SK-N-SH treated with all-trans-retinoic acid at 6 μM for 48 hours (cell line): ENCODE measurements around the gene TTC29.

Source experiments
- ATAC-seq: fragments of 200-7000 bp; cut with Tn5 transposase; 3 replicates; pipeline ENCODE4 v1.9.1; 2020; ENCODE audit warnings: mild to moderate bottlenecking, moderate library complexity
- ARNTL ChIP-seq: fragments of 450-650 bp; formaldehyde crosslinking; IDR thresholded peaks from 2 replicates; pipeline ENCODE4 v1.5.0; 2020; ENCODE audit warnings: low read depth, mild to moderate bottlenecking, moderate library complexity, borderline replicate concordance
- CSDC2 ChIP-seq: fragments of 250-450 bp; sonication (Bioruptor Pico); IDR thresholded peaks from 2 replicates; pipeline ENCODE4 v1.5.0; 2020; ENCODE audit warnings: mild to moderate bottlenecking, moderate library complexity
- ESRRG ChIP-seq: fragments of 250-450 bp; sonication (Bioruptor Pico); IDR thresholded peaks from 2 replicates; pipeline ENCODE4 v1.6.1; 2021; ENCODE audit warnings: mild to moderate bottlenecking
- GLIS3 ChIP-seq: fragments of 250-450 bp; sonication (Bioruptor Pico); IDR thresholded peaks from 2 replicates; pipeline ENCODE4 v1.5.0; 2020; ENCODE audit warnings: mild to moderate bottlenecking, moderate library complexity
- ISL1 ChIP-seq: fragments of 250-450 bp; sonication (Bioruptor Pico); IDR thresholded peaks from 2 replicates; pipeline ENCODE4 v2.1.2; 2022; ENCODE audit warnings: mild to moderate bottlenecking, moderate library complexity
- POU6F1 ChIP-seq: fragments of 250-450 bp; sonication (Bioruptor Pico); IDR thresholded peaks from 2 replicates; pipeline ENCODE4 v1.8.0; 2021; ENCODE audit warnings: low read depth, mild to moderate bottlenecking, moderate library complexity, borderline replicate concordance
- PPARA ChIP-seq: fragments of 250-450 bp; sonication (Bioruptor Pico); IDR thresholded peaks from 2 replicates; pipeline ENCODE4 v1.5.0; 2020; ENCODE audit warnings: mild to moderate bottlenecking, borderline replicate concordance
- RARB ChIP-seq: fragments of 250-450 bp; sonication (Bioruptor Pico); IDR thresholded peaks from 2 replicates; pipeline ENCODE4 v1.8.0; 2021; ENCODE audit warnings: mild to moderate bottlenecking, moderate library complexity
- SNAI2 ChIP-seq: fragments of 250-450 bp; sonication (Bioruptor Pico); IDR thresholded peaks from 2 replicates; pipeline ENCODE4 v1.5.0; 2020; ENCODE audit warnings: mild to moderate bottlenecking, moderate library complexity
- TOX ChIP-seq: fragments of 250-450 bp; sonication (Bioruptor Pico); IDR thresholded peaks from 2 replicates; pipeline ENCODE4 v1.8.0; 2021; ENCODE audit warnings: mild to moderate bottlenecking, moderate library complexity, borderline replicate concordance
- TSHZ2 ChIP-seq: fragments of 250-450 bp; sonication (Bioruptor Pico); IDR thresholded peaks from 2 replicates; pipeline ENCODE4 v1.5.0; 2020; ENCODE audit warnings: mild to moderate bottlenecking, moderate library complexity
- ZC3H10 ChIP-seq: fragments of 250-450 bp; sonication (Bioruptor Pico); IDR thresholded peaks from 2 replicates; pipeline ENCODE4 v1.5.1; 2021; ENCODE audit warnings: mild to moderate bottlenecking, moderate library complexity
- ZFP30 ChIP-seq: fragments of 450-650 bp; formaldehyde crosslinking; IDR thresholded peaks from 2 replicates; pipeline ENCODE4 v1.5.0; 2022; ENCODE audit warnings: mild to moderate bottlenecking, moderate library complexity
- ZNF565 ChIP-seq: fragments of 450-650 bp; formaldehyde crosslinking; conservative IDR thresholded peaks from 2 replicates; pipeline ENCODE4 v1.5.0; 2020; ENCODE audit warnings: low read depth, mild to moderate bottlenecking, moderate library complexity
- ZNF70 ChIP-seq: fragments of 450-650 bp; formaldehyde crosslinking; IDR thresholded peaks from 2 replicates; pipeline ENCODE4 v1.5.0; 2020; ENCODE audit warnings: mild to moderate bottlenecking, moderate library complexity
- ZNF8 ChIP-seq: fragments of 450-650 bp; formaldehyde crosslinking; IDR thresholded peaks from 2 replicates; pipeline ENCODE4 v1.5.0; 2020; ENCODE audit warnings: mild to moderate bottlenecking, moderate library complexity
- TF ChIP-seq, protein P1 (sequence below): fragments of 250-450 bp; sonication (Bioruptor Pico); IDR thresholded peaks from 2 replicates; pipeline ENCODE4 v1.5.1; 2021; ENCODE audit warnings: mild to moderate bottlenecking, moderate library complexity
- TF ChIP-seq, protein P2 (sequence below): fragments of 250-450 bp; sonication (Bioruptor Pico); IDR thresholded peaks from 2 replicates; pipeline ENCODE4 v1.5.1; 2020; ENCODE audit warnings: low read depth, mild to moderate bottlenecking, moderate library complexity

The TTC29 gene

GRCh38 chr4:146975527-146975926 lies 29.9 kb upstream of the TTC29 start (continued):
- TF ChIP-seq TSHZ2 (CRISPR knock-in tag): no peak
- TF ChIP-seq, all 23 proteins: peak for 0

- TF ChIP-seq TSHZ2 (CRISPR knock-in tag) (no peak), GLIS3 (CRISPR knock-in tag) (no peak), ZFP30 (CRISPR knock-in tag) (no peak), PPARA (CRISPR knock-in tag) (no peak), ARNTL (CRISPR knock-in tag) (no peak)
- TF ChIP-seq, all 23 proteins: peak for 0
- ATAC-seq: no peak
These were observed 29.4 kb upstream of the TTC29 start for GRCh38 chr4:146975036-146975435.

DNA sequence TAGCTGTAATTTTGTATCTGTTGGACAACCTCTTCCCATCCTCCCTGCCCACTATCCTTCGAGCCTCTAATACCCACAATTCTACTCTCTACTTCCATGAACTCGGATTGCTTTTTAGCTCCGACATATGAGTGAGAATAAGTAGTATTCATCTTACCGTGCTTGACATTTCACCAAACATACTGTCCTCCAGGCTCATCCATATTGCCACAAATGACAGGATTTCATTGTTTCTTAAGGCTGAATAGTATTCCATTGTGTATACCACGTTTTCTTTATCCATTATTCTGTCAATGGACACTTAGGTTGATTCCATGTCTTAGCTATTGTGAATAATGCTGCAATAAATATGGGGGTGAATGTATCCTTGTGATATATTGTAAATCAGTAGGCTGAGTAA lies 26.4 kb upstream of the TTC29 start:
- TF ChIP-seq, protein P1, sequence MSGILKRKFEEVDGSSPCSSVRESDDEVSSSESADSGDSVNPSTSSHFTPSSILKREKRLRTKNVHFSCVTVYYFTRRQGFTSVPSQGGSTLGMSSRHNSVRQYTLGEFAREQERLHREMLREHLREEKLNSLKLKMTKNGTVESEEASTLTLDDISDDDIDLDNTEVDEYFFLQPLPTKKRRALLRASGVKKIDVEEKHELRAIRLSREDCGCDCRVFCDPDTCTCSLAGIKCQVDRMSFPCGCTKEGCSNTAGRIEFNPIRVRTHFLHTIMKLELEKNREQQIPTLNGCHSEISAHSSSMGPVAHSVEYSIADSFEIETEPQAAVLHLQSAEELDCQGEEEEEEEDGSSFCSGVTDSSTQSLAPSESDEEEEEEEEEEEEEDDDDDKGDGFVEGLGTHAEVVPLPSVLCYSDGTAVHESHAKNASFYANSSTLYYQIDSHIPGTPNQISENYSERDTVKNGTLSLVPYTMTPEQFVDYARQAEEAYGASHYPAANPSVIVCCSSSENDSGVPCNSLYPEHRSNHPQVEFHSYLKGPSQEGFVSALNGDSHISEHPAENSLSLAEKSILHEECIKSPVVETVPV: no peak
- TF ChIP-seq ZNF565 (no peak), ZC3H10 (CRISPR knock-in tag) (no peak), ISL1 (CRISPR knock-in tag) (no peak), GLIS3 (CRISPR knock-in tag) (no peak), POU6F1 (CRISPR knock-in tag) (no peak), TOX (CRISPR knock-in tag) (no peak), SNAI2 (no peak), ESRRG (CRISPR knock-in tag) (no peak), ZNF70 (no peak), ZNF8 (CRISPR knock-in tag) (no peak), TSHZ2 (CRISPR knock-in tag) (no peak), CSDC2 (CRISPR knock-in tag) (no peak), PPARA (CRISPR knock-in tag) (no peak), RARB (no peak)
- TF ChIP-seq, protein P2, sequence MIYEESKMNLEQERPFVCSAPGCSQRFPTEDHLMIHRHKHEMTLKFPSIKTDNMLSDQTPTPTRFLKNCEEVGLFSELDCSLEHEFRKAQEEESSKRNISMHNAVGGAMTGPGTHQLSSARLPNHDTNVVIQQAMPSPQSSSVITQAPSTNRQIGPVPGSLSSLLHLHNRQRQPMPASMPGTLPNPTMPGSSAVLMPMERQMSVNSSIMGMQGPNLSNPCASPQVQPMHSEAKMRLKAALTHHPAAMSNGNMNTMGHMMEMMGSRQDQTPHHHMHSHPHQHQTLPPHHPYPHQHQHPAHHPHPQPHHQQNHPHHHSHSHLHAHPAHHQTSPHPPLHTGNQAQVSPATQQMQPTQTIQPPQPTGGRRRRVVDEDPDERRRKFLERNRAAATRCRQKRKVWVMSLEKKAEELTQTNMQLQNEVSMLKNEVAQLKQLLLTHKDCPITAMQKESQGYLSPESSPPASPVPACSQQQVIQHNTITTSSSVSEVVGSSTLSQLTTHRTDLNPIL: no peak
- no peak for ATAC-seq
